AG08395 (cell line): Measurements from ENCODE around the gene C1orf210.

Experiments used
- DNase-seq: peaks from one replicate; pipeline ENCODE4 v3.0.0; 2012; ENCODE audit warnings: mixed read lengths, low spot score

C1orf210 gene

DNA sequence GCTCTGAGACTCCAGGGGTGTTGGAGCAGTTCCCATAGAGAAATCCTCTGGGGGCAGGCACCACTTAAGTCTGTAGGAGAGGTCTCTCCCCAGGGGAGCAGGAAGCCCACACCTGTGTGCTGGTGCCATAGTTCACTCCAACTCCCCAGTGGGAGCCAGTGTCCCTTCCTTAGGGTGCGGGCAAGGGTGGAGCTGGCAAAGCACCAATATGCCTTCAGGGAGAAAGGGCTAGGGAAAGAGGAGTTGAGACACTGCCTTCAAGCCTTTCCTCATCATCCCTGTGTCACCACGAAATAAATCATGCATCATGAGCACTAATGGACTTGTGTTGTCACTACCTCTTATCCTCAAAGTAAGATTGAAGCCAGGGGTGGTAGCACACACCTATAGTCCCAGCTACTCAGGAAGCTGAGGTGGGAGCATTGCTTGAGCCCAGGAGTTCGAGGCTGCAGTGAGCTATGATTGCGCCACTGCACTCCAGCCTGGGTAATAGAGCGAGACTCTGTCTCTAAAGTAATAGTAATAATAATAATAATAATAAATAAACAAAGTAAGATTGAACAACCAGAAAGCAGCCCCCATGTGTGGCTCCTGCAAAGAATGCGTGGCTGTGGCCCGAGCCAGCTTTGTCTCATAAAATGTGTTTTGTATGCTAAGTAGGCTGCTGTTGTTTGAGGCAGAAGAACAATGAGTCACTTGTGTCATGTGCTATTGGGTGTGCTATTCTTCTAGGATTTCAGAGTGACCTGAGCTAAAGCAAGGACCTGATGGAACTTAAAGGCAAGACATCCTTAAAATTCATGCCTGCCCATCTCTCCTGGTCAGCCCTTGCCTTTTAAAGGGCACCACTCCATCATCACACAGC, 8.7 kb upstream of the C1orf210 start:
- peak; percentile 74 for DNase-seq

DNA sequence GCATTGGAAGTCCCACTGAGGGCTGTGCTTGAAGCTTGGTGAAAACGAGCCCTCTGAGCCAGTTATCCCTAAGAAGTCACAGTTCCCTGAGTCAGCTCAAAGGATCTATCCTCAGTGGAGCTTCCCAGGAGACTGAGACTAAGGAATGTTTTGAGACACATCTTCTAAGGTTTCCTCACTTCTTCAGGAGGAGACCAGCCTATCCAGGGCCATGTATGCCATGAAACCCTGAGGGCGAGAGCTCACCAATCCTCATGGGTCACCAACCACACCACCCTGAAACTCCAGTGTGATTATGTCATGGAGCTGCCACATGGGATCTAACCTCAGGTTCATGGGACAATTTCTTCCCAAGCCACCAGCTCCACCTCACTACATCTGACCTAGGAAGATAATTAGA, 7.8 kb upstream of the C1orf210 start:
- peak; percentile 13 for DNase-seq

DNA sequence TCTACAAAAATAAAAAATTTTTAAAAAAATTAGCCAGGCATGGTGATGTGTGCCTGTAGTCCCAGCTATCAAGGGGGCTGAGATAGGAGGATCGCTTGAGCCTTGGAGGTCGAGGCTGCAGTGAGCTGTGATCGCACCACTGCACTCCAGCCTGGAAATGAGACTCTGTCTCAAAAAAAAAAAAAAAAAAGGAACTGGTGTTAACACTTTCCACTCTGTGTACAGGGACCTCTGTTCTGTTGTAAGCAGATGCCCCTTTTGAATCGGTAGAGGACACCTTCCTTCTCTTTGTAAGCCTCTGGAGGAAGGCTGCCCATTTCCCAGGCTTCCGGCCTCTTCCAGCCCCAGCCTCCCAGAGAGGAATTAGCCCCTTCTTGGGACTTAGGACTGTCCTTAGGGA, 7.3 kb upstream of the C1orf210 start:
- DNase-seq, result no peak

DNA sequence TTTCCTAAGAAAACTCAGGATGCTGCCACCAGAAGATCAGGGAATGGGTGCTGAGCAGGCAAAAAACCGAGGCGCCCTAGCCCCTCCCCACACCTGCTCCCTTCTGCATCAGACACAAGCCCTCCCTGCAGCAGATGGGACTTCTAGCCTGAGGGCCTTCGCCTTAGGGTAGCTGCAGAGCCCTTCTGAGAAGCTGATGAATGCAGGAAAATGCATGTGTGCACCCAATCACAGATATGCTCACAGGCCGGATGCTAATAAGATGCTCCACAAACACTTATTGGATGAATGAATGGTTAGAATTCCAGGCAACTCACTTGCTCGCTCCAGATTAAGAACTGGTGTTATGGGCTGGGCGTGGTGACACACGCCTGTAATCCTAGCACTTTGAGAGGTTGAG, 6.8 kb upstream of the C1orf210 start:
- DNase-seq, result no peak

DNA sequence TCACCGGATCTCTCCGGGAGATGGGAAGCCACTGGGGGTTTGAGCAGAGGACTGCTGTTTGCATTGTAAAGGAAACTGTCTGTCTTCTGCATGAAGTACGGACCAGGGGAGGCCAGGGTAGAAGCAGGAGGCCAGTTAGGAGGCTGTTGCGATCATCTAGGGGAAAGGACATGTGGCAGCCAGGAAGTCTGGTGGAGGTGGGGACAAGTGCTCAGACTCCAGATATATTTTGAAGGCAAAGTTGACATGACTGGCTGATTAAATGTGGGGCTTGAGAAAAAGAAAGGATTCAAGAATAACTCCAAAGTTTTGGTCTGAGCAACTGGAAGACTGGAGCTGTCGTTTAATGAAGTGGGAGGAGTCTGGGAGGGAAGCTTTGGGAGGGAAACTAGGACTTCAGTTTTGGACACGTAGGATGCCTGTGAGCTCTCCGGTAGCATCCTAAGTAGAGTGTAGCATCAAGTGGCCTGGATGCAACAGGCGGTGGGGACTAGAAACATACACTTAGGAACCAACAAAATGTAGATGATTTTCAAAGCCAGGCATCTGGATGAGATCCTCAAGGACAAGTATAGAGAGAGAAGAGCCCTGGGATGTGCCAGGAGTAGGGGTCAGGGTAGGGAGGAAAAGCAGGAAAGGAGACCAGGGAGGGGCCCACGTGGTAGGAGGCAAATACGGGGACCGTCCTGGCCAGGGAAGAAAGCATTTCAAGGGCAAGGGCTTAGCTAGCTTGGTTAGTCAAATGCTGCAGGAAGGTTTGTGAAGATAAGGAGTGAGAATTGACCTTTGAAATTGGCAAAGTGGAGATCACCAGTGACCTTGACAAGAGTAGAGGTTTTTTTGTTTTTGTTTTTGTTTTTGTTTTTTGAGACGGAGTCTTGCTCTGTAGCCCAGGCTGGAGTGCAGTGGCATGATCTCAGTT, 3.7 kb upstream of the C1orf210 start:
- no peak for DNase-seq

DNA sequence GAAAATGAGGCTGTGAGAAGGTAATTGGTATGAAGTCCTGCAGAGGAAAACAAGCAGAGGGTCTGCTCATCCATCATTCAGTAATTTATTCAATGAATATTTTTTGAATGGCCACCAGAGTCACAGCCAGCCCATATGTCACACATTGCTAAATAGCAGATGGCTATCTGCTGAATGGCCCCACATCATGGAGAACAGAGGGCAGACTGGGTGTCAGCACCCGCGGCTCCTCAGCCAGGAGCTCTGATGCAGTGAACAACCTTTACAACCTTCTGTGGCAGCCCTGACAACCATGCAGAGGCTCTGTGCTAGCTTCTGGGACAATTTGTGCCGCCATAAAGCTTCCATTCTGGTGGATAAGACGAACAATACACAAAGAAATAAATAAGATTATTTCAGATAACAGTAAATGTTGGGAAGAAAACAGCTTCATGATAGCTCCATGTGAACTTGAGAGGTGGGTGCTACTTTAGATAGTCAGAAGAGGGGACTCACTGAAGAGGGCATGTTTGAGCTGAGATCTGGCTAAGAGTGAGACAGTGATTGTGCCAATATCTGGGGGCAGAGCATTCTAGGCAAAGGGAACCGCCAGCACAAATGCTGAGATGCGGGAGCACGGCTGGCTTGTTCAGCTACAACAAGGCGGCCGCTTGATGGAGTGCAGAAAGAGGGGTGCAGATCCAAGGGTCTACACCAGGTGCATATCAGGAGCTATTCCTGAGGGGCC, 2.8 kb upstream of the C1orf210 start:
- no peak for DNase-seq

DNA sequence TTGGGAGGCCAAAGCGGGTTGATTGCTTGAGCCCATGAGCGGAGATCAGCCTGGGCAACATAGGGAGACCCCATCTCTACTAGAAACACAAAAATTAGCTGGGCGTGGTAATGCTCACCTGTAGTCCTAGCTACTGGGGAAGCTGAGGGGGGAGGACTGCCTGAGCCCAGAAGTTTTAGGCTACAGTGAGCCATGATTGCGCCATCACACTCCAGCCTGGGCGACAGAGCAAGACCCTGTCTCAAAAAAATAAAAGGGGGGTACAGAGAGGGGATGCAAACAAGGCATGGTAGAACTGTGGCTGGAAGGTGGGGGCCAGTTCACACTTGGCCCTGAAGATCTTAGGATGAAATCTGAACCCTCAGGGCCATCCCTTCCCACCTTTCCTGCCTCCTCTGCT, 1.2 kb upstream of the C1orf210 start:
- no peak for DNase-seq

DNA sequence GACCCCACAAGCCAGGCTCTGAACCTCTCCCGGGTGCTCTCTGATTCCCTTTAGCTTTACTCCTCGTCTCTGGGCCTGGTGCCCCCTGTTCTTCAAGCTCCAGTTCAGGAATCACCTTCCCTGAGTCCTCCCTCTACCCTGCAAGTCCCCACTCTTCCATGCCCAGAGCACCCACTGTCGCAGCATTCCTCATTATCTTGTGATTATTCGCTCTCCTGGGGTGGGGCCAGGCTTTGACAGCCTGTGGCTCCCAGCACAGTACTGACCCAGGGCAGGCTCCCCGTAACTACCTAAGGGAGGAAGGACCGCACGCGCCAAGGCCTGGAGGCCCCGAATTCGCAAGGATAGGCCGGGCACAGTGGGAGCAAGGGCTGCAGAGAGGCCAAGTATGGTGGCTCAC, 734 bp upstream of the C1orf210 start:
- DNase-seq, result no peak

DNA sequence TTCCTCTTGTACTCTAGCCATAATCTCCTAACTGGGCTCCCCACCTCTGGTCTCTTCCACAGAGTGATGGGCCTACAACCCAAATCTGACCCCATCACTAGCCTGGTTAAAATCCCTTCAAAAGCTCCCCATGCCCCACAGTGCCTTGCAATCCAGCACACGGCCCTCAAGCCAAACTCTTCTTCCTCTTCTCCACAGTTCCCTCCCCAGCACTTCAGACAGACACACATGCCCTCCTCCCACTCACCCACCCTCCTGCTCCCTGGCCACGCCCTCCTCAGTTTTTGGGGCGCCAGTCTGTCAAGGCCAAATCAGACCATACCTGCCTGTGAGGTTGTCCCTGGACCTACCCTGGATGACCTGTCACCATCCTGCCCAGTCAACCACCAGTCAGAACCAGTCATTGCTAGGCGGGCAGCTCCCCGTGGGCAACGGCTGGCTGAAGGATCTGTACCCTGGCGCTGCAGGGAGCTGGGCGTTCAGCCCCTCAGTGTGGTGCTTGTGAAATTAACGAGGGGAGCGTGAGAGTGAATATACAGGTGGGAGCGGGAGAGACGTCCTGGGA, 753 bp downstream of the C1orf210 start:
- no peak for DNase-seq

DNA sequence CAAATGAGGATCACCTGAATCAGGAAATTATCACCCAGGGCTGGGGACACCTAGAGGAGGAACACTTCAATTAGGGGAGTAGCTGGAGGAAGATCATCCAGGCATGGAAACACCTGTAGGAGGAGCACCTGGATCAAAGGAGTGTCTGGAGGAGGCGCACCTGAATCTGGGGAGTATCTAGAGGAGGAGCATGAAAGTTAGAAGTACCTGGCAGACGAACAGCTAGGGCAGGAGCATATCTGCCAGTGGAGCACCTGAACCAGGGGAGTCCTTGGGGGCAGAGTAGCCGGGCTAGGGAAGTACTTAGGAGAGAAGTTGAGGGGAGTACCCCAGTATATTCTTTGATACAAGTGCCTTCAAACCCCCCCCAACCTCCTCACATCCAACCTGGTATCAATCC, 1.3 kb downstream of the C1orf210 start:
- no peak for DNase-seq

DNA sequence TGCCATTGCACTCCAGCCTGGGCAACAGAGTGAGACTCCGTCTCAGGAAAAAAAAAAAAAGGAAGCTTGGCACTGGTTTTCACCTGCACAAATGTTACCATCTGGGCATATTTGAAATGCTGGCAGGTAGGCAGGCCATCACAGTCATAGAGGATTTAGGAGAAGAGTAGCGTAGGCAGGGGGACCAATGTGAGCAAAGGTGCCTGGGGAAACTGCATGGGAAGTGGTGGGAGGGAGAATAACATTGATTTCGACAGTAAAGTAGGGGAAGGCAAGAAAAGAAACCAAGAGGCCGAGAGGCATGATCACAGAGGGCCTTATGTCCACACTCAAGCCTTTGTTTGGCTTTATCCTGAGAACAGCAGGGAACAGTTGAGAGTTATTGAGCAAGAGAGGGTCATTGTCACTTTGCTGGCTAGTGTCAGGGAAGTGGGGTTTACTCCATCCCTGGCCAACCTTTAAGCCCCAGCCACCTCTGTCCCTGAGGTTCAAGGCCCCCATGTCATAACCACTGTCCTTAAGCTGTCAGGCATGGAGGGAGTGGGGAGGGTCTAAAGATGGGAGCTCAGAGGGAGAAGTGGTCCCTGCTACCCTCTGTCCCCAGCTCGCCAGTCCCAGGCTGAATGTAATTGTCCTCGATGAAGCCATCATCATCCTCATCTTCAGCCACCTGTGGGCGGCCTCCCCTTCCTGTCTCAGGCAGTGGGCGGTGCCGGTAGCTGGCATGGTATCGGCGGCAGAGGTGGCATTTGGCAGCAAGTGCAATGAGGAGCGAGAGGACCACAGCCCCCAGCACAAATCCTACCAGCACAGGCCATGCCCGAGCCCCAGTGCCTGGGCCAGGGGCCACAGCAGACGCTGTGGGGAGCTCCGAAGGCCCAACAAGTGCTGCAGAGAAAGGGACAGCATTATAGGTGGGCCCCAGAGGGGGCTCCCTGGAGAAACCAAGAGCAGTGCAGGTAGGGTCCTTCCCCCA, 2.9 kb downstream of the C1orf210 start:
- DNase-seq, result no peak

DNA sequence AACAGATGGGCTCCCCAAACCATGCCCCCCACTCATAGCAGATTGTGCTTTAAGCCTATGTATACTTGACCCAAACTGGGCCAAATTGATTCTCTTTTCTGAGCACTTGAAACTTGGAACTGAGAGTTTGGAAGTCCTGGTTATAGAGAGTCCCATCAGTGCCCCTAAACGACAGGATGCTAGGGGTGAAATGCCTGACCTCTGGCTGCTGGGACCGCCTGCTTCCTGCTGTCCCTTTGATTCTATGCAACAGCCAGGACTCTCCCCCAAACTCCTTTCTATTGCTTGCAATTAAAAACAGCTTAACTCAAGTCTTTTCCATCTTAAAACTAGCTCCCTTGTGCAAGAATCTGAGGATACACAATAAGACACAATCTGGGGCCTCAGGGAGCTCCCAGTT, 4.7 kb downstream of the C1orf210 start:
- no peak for DNase-seq

DNA sequence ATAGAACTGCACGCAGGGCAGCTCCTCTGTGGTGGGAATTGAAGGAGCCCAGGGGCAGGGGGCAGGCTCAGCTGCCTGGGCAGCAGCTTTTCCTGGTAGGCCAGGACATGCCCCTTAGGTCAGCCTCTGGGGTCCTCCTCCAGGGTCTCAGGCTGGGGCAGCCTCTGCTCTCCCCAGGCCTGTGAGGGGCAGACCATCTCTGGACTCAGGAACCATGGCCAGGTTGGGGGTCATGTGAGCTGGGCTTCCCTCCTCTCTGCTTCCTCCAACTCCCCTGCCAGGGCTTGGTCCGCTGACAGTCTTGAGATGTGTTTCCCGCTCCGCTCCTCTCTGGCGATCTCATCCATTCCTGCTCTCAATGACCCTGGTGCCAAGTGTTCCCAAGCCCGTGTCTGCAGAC, 5.7 kb downstream of the C1orf210 start:
- DNase-seq, result no peak

DNA sequence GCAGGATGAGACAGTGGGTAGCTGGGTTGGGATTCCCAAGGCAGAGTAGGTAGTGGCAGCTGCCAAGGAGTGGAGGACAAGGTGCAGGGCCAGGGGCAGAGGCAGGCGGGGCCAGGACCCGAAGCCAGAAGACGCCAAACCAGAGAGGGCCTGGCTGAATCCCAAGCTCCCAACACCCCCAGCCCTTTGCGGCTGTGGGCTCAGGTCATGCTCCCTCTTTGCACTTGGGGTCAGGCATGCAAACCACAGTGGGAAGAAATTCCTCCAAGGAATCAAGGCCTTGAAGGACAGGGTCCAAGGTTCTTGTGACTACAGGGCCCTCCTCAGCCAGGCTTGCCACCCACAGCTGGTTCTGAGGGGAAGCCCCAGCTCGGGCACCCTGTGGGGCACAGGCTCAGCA, 6.2 kb downstream of the C1orf210 start:
- DNase-seq, result no peak

DNA sequence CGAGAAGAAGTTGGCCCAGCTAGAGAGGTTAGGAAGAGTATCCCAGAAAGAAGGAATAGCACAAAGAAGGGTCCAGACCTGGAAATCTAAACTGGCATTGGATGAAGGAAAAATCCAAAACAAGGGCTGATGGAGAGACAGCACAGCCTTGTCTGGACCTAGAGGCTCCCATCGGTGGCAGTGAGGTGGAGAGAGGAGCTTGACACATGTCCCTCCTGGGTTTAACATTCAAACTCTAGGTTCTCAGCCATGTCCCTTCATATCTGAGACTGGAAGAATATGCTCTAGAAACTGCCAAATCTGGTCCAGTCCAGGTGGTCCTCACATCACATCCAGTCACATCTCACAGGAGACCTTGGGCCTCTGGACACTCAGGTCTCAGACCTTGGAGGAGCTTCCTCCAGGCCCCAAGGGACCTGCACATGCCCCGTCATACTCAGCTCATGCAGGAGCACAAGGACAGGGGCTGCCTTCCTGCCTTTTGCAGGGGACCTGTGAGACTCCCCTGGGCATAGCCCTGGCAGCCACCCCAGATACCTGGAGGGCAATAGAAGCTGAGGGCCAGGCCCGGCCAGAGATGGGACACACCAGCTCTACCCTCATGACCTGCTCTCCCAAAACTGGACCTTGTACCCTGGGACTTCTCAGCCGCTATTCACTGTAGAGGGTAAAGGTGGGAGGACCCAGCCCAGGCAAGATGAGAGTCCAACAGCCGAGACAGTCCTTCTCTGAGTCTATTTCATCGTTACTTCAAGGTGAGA, 8.1 kb downstream of the C1orf210 start:
- DNase-seq, result no peak

DNA sequence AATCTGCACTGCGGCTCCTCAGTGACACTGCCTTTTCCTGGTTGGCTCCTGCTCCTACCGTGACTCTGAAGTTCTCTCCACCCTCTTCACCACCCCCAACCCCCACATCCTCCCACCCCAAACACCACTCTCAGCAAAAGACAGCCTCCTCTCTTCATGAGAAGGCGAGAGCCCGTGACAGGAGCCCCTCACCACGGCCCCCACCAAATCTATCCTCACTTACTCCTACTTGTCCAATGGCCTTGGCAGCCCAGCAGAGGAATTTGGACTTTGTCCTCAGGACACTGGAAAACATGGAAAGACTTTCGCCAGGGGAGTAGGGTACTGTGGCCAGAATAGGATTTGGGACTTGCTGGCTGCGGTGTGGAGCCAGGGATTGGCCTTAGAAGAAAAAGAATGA, 8.7 kb downstream of the C1orf210 start:
- no peak for DNase-seq

DNA sequence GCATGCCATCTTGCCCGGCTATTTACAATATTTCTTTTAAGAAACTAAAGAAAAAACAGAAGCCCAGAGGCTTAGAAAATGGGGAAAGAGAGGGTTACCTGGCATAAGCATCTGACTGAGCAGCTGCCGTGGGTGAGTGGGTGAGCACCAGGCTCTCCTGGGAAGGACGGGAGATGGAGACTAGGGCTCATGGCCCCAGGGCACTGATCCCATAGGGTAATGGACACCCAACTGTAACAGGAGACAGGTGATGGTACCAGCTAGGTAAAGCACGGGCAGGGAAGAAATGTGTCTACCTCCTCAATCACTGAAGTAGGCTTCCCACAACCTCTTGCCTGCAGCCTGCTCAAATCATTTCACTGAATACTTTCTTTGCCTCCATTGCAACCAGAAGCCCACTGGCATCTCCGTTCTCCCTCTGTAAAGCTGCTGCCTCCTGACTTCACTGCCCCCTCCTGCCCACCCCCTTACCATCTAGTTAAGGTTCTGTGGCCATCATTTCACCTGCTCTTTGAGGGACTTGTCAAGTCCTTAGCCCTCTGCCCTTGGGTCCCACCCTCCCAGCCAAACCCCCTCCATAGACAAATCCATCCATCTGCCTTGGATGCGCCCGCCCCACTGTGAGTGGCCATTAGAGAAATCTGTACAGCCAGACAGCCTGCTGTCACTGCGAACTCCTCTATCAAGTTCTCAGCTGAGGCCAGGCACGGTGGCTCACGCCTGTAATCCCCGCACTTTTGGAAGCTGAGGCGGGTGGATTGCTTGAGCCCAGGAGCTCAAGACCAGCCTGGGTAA, 9.4 kb downstream of the C1orf210 start:
- DNase-seq, result no peak

DNA sequence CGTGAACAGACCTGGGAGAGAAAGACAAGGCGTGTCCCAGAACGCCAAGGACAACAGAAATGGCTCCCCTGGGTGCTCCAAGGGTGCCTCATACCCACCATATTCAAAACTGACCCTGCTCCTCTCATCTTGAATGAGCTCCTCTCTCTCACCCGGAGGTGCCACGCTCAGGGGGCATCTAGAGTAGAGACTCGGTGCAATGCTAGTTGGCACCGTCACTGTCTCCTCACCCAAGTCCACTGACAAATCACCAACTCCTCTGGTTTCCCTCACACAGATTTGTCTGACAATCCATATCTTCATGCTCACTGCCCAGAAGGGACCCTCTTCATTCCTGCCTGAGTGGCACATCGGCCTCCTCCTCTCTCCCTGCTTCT, 10.6 kb downstream of the C1orf210 start:
- DNase-seq, result no peak

DNA sequence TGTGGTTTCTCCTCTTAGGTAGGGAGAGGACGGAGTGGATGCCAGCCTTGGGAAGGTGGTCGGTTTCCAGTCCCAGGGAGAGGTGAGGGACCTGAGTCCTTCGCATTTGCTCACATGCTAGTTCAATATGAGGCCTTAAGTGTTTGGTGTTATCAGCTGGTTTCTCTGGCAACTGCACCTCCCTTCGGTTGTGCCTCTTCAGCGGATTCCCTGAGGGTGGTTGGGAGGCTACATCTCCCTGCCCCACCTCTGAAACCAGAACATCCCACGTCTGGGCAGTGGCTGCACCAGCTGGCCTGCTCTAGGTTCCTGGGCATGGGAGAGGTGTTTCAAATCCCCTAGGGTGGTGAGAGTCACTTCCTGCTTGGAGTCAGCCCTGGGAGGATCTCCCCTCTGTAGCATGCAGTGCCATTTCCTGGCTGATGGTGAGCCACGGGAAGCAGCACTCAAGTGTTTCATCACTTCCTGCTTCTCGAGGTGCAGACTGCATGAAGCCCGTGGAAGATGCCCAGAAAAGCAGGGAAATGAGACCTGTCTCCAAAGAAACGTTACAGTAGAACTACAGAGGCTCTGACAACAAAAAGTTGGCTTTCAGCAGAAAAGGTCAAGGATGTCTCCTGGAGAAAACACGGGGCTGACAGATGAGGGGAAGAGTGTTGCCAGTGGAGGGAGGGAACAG, 11.1 kb downstream of the C1orf210 start:
- DNase-seq, result peak; percentile 35
